ENCODE results near the gene LCN9.

Gene LCN9

GRCh38 chr9:135661816-135662560, 1.1 kb upstream of the LCN9 start:
- no peak for DNase-seq (ENCODE audit: low read depth)
- TF ChIP-seq CTCF (conservative IDR thresholded peaks at IDR 0.05; ENCODE audit: low read depth, low read length) = no peak

GRCh38 chr9:135663451-135663770, 302 bp downstream of the LCN9 start:
- no peak for DNase-seq (ENCODE audit: low read depth)
- no peak for TF ChIP-seq CTCF (conservative IDR thresholded peaks at IDR 0.05; ENCODE audit: low read depth, low read length)

More at GRCh38 chr9:135661816-135662560, 1.1 kb upstream of the LCN9 start:
- no peak overlapping the region for H3K4me3 ChIP-seq (ENCODE audit: low read length)

GRCh38 chr9:135663857-135664256, 748 bp downstream of the LCN9 start:
- H3K4me3 ChIP-seq (ENCODE audit: low read length) = no peak overlapping the region
- DNase-seq (ENCODE audit: low read depth) = no peak
- TF ChIP-seq CTCF (conservative IDR thresholded peaks at IDR 0.05; ENCODE audit: low read depth, low read length) = no peak

More at GRCh38 chr9:135663451-135663770, 302 bp downstream of the LCN9 start:
- no peak overlapping the region for H3K4me3 ChIP-seq (ENCODE audit: low read length)

- no peak for TF ChIP-seq CTCF (conservative IDR thresholded peaks at IDR 0.05; ENCODE audit: low read depth, low read length)
- no peak overlapping the region for H3K4me3 ChIP-seq (ENCODE audit: low read length)
- DNase-seq (ENCODE audit: low read depth) = no peak
Measured at GRCh38 chr9:135664266-135664665, 1.2 kb downstream of the LCN9 start.

- TF ChIP-seq CTCF (conservative IDR thresholded peaks at IDR 0.05; ENCODE audit: low read depth, low read length) = no peak
Measured at GRCh38 chr9:135664801-135665794, 2.0 kb downstream of the LCN9 start.

GRCh38 chr9:135665795-135666189, 2.7 kb downstream of the LCN9 start:
- no peak overlapping the region for H3K4me3 ChIP-seq (ENCODE audit: low read length)
- DNase-seq (ENCODE audit: low read depth) = no peak
- no peak for TF ChIP-seq CTCF (conservative IDR thresholded peaks at IDR 0.05; ENCODE audit: low read depth, low read length)

More at GRCh38 chr9:135664801-135665794, 2.0 kb downstream of the LCN9 start:
- no peak for DNase-seq (ENCODE audit: low read depth)
- H3K4me3 ChIP-seq (ENCODE audit: low read length) = no peak overlapping the region

All from retinal pigment epithelial cell (primary cell).